LNCaP clone FGC (cell line): ENCODE results near the gene TRIM38.
A peak's percentile ranks its signal among the peaks of the same experiment; 100 is the strongest.

ENCODE experiments used
- DNase-seq: peaks from one replicate; pipeline ENCODE4 v3.0.0-alpha.2; 2011; ENCODE audit warnings: low read depth
- H3K4me3 ChIP-seq: 2 replicates; pipeline ENCODE4 v1.5.1; 2011; ENCODE audit warnings: mild to moderate bottlenecking, low read depth, low read length, control low read depth
- TF ChIP-seq, protein P1 (sequence below): IDR thresholded peaks from 2 replicates; pipeline ENCODE4 v1.5.1; 2012; ENCODE audit warnings: mild to moderate bottlenecking; ENCODE audit not compliant: control insufficient read depth, insufficient read depth; ENCODE audit errors: extremely low read depth

The TRIM38 gene

DNA sequence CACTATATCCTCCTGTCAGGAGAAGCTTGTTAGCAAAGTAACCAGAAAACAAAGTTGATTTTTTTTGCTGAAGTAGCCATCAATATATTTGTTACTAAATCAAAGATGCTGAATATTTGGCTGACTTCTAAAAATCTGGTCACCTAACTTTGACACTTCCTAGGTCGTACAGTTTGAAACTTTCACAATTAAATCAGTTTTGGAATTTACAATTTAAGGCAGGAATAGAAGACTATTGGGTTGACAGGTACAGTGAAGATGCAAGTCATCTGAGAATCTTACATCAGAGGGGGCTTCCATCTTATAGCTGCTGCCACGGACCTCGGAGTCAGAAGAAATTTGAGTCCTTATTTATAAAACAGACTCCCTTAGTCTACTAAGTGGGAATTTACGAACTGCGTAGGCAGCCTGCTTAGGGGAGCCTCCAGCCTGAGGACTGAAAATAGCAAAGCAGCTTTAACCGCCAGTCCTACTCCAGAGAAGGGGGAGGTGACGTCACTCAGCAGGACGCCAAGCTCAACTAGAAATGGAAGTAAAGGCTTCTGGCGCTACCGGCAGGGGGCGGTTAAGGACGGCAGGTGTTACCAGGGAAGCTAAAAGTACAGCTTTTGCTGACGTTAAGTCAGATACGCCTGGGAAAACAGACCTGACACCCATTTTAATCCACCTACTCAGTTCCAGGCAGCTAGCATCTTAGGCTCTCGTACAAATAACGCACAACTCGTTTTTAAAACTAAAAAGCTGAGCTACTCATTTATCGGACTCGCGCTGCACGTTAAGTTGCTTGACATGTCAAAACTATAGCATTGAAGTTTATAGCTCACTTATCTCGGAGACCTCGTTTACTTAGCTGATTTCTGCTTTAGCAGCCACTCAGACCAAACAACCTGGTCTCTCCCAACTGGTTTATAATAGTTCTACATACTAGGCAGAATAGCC is 63.6 kb downstream of the TRIM38 start:
- H3K4me3 ChIP-seq, result peak overlapping the region; percentile 77
- DNase-seq, result peak; percentile 93
- TF ChIP-seq, protein P1, sequence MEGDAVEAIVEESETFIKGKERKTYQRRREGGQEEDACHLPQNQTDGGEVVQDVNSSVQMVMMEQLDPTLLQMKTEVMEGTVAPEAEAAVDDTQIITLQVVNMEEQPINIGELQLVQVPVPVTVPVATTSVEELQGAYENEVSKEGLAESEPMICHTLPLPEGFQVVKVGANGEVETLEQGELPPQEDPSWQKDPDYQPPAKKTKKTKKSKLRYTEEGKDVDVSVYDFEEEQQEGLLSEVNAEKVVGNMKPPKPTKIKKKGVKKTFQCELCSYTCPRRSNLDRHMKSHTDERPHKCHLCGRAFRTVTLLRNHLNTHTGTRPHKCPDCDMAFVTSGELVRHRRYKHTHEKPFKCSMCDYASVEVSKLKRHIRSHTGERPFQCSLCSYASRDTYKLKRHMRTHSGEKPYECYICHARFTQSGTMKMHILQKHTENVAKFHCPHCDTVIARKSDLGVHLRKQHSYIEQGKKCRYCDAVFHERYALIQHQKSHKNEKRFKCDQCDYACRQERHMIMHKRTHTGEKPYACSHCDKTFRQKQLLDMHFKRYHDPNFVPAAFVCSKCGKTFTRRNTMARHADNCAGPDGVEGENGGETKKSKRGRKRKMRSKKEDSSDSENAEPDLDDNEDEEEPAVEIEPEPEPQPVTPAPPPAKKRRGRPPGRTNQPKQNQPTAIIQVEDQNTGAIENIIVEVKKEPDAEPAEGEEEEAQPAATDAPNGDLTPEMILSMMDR, result peak; percentile 92

DNA sequence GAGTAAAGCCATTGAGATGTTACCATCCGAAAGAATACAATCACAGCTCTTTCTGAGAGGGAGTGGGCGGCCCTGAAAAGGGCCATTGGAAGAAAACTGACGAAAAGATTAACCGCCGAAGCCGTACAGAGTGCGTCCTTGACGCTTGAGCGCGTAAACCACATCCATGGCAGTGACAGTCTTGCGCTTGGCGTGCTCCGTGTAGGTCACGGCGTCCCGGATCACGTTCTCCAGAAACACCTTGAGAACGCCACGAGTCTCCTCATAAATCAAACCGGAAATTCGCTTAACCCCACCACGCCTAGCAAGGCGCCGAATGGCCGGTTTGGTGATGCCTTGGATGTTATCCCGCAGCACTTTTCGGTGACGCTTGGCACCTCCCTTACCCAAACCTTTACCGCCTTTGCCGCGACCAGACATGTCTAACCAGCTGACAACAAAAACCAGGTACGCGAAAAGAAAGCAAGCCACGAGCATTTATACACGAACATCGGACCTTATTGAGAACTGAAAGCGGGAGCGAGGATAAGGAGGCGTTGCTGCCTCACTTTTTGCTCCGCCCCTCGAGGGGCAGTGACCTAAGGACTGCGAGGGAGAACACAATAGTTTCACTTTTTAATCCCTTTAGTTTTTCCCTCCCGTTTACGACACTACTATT is 64.4 kb downstream of the TRIM38 start:
- peak; percentile 89 for DNase-seq
- TF ChIP-seq, protein P1, result no peak
- H3K4me3 ChIP-seq, result peak overlapping the region; percentile 77

DNA sequence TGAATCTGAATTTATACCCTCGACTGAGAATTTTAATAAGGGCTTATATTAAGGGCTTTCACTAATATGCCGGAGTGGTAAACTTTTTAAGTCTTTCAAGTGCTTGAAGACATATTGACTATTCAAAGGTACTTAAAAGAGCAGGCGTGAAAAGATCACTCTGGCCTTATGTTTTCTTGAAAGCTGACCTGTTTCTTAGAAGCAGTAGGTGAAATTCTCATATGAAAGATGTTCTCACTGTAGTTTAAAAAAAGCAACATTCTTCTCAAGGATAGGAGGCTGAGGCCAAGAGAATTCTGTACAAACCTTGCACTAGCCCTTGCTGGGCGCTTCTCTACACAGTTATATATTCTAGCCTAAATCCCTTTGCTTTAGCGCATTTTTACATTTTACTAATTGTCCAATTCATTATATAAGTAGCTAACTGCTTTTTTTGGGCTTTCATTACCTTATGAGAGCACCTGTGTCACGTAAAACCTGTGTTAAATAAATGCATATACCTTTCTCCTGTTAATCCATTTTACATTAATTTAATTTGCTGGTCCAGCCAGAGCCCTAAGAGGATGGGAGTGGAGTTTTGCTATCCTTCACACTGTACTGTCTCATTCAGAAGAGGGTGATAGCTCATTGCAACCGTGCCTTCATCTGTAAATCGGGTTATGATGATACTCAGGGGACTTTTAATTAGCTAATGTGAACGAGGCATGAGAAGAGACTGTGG is 65.0 kb downstream of the TRIM38 start:
- H3K4me3 ChIP-seq, result peak overlapping the region; percentile 77
- TF ChIP-seq, protein P1, result no peak
- no peak for DNase-seq

DNA sequence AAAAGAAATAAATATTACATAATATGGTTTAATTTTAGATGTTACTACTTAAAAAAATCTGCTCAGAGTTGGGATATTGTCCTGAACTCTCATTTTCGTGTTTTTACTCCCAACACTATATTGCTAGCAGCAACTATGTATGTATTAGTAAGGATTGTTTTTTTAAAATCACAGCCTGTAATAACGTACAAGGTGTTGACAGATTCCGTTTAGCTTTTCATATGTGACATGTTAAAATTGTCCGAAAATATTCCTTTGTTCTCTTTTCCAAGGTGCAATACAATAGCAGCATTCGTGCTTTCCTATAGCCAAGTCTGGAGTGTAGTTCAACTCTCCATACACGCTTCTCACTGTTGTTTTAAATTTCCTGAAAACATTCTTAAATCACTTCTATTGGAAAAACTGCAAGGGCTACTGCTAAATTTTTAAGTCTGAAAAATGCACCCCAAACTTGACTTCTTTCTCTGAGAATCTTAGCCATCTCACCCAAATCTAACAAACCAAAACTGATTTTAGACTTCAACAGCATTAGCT is 65.7 kb downstream of the TRIM38 start:
- TF ChIP-seq, protein P1, result no peak
- H3K4me3 ChIP-seq, result no peak overlapping the region
- no peak for DNase-seq

DNA sequence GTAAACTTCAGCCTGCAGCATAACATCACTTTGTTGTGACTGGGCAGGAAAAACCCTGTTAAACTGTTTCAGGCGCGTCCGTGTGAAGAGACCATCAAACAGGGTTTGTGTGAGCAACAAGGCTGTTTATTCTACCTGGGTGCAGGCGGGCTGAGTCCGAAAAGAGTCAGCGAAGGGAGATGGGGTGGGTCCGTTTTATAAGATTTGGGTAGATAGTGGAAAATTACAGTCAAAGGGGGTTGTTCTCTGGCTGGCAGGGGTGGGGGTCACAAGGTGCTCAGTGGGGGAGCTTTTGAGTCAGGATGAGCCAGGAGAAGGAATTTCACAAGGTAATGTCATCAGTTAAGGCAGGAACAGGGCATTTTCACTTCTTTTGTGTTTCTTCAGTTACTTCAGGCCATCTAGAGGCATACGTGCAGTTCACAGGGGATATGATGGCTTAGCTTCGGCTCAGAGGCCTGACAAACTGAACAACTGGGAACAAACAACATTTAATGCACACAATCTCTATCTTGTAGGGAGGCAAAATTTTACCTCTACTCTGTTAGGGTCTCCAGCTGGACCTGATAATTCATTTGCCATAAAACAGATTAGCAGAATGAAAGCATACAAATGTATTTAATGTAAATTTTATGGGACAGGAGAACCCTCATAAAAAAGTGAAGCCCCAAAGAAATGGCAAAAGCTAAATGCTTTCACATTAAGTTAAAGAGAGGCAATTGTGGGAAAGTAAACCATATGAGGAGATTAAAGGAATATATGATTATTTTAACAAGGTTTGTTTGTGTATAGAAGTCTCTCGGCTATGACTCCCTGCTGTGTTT is 66.4 kb downstream of the TRIM38 start:
- peak; percentile 53 for DNase-seq
- TF ChIP-seq, protein P1, result no peak
- H3K4me3 ChIP-seq, result no peak overlapping the region

DNA sequence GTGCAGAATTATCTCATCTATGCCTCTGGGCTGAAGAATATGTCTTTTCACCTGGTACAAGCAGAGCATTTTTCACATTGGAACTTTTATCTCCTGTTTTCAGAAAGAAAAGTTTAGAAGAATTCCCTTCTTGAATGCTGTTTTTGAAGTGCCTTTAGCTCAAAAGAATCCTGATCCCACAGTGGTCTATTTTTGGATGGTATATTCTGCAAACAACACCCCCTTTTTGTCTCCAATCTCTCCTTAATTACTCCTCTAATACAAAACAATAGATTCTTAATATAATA is 66.9 kb downstream of the TRIM38 start:
- TF ChIP-seq, protein P1, result no peak
- no peak for DNase-seq
- no peak overlapping the region for H3K4me3 ChIP-seq
